ENCODE measurements around the gene CD3E. TPM values are rescaled to one million over a fixed set of nuclear protein-coding genes. Genes with fewer than 3 reads are reported as not detected.

Gene CD3E
- total RNA-seq, 1 donor from 2014 or later, result 6.9 TPM

DNA sequence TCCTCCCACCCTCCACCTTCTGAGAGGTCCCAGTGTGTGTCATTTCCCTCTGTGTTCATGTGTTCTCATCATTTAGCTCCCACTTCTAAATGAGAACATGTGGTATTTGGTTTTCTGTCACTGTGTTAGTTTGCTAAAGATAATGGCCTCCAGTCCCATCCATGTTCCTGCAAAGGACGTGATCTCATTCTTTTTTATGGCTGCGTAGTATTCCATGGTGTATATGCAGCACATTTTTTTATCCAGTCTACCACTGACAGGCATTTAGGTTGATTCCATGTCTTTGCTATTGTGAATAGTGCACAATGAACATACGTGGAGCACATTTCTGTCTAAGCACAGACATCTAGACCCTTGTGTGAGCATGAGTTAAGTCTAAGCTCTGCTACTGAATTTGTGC lies 5.7 kb downstream of the CD3E start:
- Histone ChIP-seq H3K27ac (no peak overlapping the region), H3K27me3 (no peaks in the 10 kb centered on the region), H3K4me3 (no peak overlapping the region), H3K9me3 (no peaks in the 10 kb centered on the region), H3K36me3 (no peaks in the 10 kb centered on the region), H3K4me1 (peaks cover 3% of the 10 kb centered on the region)
- no peak for DNase-seq (ENCODE audit: extremely low spot score in 2 of 2)
- no peak for TF ChIP-seq POLR2A (IDR thresholded peaks at IDR 0.05)
- TF ChIP-seq CTCF (IDR thresholded peaks at IDR 0.05), result no peak
- TF ChIP-seq POLR2AphosphoS5 (IDR thresholded peaks at IDR 0.05; ENCODE audit: insufficient read depth in 1 of 2, low read depth in 1 of 2), result no peak
- intact Hi-C loops (cut with DNase I), result no loop called here

DNA sequence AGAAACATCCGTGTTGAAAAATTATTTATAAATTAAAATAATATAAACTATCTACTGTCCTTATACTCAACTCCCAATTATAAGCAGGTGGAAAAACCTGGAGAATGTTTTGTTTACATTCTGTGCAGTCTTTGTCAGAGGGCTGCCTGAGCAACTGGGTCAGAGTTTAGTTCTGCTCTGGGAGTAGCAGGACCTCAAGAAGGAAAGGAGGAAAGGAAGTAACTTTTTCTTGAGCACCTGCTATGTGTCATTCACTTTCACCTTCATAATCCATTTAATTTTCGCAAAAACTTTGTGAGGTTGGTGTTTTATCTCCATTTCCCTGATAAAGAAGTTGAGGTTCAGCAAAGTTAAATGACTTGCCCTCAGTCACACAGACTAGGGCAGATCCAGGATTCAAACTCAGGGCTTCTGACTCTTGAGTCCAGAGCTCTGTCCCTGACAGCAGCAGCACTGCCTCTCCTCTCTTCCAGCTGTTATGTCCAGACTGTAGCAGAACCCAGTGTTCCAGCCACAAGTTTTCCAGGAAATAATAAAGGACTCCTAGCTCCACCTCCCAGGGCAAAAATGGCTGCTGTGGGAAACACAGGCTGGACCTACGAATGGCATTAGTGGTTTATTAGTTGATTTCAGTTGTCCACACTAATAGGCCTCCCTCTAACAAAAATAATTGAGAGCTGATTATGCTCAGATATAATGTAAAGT lies 6.4 kb downstream of the CD3E start:
- TF ChIP-seq CTCF (IDR thresholded peaks at IDR 0.05), result no peak
- TF ChIP-seq POLR2A (IDR thresholded peaks at IDR 0.05), result no peak
- no peak for TF ChIP-seq POLR2AphosphoS5 (IDR thresholded peaks at IDR 0.05; ENCODE audit: insufficient read depth in 1 of 2, low read depth in 1 of 2)
- Histone ChIP-seq H3K36me3 (no peaks in the 10 kb centered on the region), H3K4me3 (no peak overlapping the region), H3K27ac (no peak overlapping the region), H3K9me3 (no peaks in the 10 kb centered on the region), H3K27me3 (no peaks in the 10 kb centered on the region), H3K4me1 (peaks cover 9% of the 10 kb centered on the region)
- intact Hi-C loops (cut with DNase I), result no loop called here
- no peak for DNase-seq (ENCODE audit: extremely low spot score in 2 of 2)

DNA sequence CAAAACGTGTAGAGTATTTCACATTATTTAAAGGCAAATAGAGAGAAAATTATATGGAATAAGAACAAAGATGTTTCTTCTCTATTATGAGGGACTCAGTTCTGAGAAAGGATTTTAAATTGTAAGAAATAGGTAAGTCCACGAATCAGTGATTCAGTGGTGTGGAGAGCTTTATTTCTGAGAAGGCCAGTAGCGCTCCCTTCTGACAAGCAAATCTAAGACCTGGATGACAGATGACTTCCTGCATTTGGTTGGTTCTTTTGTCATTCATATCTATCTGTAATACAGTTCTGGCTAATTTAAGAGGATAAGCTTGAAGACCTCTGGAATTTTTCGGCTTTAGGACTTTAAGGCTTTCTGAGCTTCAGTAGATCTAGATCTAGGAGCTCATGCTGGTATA lies 7.0 kb downstream of the CD3E start:
- Histone ChIP-seq H3K9me3 (no peaks in the 10 kb centered on the region), H3K36me3 (no peaks in the 10 kb centered on the region), H3K4me1 (peaks cover 15% of the 10 kb centered on the region), H3K27me3 (no peaks in the 10 kb centered on the region), H3K27ac (no peak overlapping the region), H3K4me3 (no peak overlapping the region)
- no peak for DNase-seq (ENCODE audit: extremely low spot score in 2 of 2)
- intact Hi-C loops (cut with DNase I), result no loop called here
- TF ChIP-seq POLR2A (IDR thresholded peaks at IDR 0.05), result no peak
- no peak for TF ChIP-seq POLR2AphosphoS5 (IDR thresholded peaks at IDR 0.05; ENCODE audit: insufficient read depth in 1 of 2, low read depth in 1 of 2)
- TF ChIP-seq CTCF (IDR thresholded peaks at IDR 0.05), result no peak

GRCh38 chr11:118312328-118312727 lies 7.8 kb downstream of the CD3E start:
- Histone ChIP-seq H3K36me3 (no peaks in the 10 kb centered on the region), H3K9me3 (no peaks in the 10 kb centered on the region), H3K4me3 (no peak overlapping the region), H3K4me1 (peaks cover 21% of the 10 kb centered on the region), H3K27ac (no peak overlapping the region), H3K27me3 (no peaks in the 10 kb centered on the region)
- DNase-seq (ENCODE audit: extremely low spot score in 2 of 2), result no peak
- TF ChIP-seq POLR2AphosphoS5 (IDR thresholded peaks at IDR 0.05; ENCODE audit: insufficient read depth in 1 of 2, low read depth in 1 of 2), result no peak
- TF ChIP-seq POLR2A (IDR thresholded peaks at IDR 0.05), result no peak
- TF ChIP-seq CTCF (IDR thresholded peaks at IDR 0.05), result no peak
- intact Hi-C loops (cut with DNase I), result no loop called here

GRCh38 chr11:118313242-118313641 lies 8.7 kb downstream of the CD3E start:
- TF ChIP-seq POLR2A (IDR thresholded peaks at IDR 0.05) (no peak), CTCF (IDR thresholded peaks at IDR 0.05) (no peak), POLR2AphosphoS5 (IDR thresholded peaks at IDR 0.05; ENCODE audit: insufficient read depth in 1 of 2, low read depth in 1 of 2) (no peak)
- no peak overlapping the region for H3K4me3 ChIP-seq
- H3K27ac ChIP-seq, result no peak overlapping the region
- H3K27me3 ChIP-seq, result no peaks in the 10 kb centered on the region
- no peaks in the 10 kb centered on the region for H3K9me3 ChIP-seq
- H3K4me1 ChIP-seq, result peaks cover 21% of the 10 kb centered on the region
- intact Hi-C loops (cut with DNase I), result no loop called here
- DNase-seq (ENCODE audit: extremely low spot score in 2 of 2), result no peak
- H3K36me3 ChIP-seq, result no peaks in the 10 kb centered on the region
